T1000 (cell line): ENCODE data around the gene CDKL5.

Experiments used
- DNase-seq: peaks from one replicate; lab custom pipeline; 2025; ENCODE audit warnings: mixed read lengths; lab: John Stamatoyannopoulos, UW

CDKL5 gene

DNA sequence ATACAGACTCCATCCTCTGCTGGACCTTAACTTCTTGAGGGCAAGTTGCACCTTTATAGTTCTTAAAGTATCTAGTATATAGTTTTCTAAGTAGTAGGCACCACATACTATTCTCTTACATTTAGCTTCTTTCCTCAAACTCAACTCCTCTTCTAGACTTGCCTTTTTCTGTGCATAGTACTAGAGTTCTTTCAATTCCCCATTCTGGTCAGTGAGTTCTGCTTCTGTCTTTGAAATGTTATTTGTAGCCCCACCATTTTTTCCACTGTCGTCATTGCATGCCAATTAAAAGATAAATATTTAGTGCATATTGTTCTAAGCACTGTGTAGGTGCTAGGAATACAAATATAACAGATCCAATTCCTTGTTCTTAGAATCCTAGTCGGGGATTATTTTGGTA is 31.6 kb downstream of the CDKL5 start:
- no peak for DNase-seq

DNA sequence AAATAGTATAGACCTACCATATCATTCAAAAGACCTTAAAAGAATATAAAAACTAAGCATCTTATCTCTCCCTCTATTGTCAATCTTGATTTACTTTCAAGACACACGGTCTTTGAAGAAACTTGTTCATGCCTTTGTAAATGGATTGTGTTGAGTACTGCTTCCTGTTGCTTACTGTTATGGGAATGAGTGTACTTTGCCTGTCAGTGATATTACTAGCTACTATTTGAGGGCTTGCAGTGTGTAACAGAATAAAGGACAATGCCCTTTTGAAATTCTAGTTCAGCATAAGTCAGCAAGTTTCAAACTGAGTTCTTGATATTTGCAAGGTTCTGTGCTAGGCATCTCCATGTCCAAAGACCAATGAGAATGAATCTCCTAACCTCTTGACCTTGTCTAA is 36.0 kb downstream of the CDKL5 start:
- no peak for DNase-seq

DNA sequence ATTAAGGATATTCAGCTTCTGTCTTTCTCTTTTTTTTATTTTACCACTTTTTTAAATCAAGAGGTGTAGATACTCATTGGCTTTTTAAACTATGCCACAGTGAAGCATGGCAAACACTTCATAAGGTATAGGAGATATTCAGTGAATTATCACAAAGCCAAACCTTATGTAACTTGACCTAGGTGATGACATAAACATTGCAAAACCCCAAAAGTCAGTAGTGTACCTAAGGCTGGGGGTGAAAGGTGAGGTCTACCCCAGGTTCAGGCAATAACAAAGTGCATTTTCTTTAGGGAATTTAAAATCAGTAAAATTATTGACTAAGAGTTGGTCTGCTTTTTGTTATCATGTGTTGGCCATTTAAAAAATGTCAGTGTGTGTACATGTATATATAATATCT is 39.1 kb downstream of the CDKL5 start:
- no peak for DNase-seq

- DNase-seq: no peak
Measured at GRCh38 chrX:18465051-18465450, 39.6 kb downstream of the CDKL5 start.

DNA sequence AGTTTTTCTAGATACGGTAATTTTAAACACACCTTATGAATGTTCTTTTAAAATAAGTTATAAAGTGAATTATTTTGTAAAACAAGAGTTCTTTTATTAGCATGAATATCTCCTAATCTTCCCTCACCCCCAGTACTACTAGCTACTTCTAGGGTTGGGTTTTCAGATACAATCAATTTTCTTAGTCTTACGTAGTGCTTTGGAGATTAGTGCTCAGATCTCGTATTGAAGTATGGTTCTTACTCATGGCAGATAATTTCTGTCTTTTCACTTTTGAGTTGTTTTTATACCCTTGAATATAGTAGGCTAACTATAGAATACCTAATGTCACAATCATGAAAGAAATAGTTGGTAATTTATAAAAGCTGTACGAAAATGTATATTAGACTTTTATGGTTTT is 43.2 kb downstream of the CDKL5 start:
- no peak for DNase-seq

- no peak for DNase-seq
Measured at GRCh38 chrX:18471296-18471695, 45.9 kb downstream of the CDKL5 start.

DNA sequence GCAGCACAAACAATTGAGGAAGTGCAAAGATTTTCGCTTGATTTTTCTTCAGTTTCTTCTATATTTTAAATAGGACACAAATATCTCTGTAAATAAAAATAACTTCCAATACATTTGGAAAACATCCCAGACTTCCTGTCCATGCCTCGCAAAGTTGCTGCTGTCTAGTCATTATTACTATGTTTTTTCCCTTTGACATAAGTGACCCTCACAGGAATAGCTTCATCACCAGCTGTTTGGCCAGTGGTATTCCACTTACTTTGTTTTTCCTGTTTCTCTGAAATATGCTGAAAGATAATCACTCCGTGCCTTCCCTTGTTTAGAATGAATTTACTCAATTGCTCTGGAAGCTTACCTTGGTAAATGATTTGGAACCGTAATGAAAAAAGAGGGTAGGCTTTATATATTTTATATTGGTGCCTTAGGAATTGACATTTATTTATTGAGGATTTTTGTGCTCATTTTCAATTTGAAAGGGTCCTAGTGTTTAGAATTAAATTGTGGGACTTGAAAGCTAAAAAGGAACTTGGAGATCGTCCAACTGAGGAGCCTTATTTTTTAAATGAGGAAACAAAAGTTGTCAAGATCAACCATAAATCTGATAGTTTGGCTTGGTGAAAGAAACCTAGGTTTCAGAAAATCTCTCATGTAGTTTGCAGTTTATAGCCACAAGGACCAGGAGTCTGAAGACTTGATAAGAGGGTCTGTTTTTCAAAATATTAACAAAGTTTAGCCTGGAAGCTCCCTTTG is 65.6 kb downstream of the CDKL5 start:
- DNase-seq: no peak

DNA sequence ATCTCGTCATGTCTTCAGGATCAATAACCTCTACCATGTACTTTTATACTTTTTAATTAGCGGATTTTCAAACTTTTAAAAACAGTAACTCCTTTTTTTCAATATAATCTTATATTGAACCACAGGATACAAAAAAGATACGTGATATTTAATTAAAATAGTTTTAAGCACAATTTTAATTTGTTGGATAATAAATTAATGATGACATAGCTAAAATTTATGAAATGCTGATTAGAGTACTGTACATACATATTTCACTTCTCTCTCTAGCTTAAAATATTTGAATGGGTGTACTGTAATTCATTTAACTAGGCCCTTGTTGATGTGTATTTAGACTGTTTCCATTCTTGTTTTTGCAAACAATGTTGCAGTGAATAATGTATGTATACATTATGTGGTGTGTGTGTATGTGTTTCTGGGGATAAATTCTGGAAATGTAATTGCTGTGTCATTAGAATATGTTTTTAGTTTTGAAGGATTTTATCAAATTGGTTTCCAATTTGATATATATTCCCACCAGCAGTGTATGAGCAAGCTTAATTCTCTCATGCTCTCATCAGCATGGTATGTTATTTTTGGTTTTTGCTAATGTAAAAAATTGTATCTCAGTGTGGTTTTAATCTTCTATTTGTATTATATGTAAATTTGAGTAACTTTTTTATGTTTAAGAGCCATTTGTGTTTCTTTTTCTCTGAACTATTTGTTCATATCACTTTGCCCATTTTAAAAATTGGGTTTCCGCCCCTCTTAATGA is 66.4 kb downstream of the CDKL5 start:
- DNase-seq: no peak

GRCh38 chrX:18534949-18535348 is 109.5 kb downstream of the CDKL5 start:
- no peak for DNase-seq

DNA sequence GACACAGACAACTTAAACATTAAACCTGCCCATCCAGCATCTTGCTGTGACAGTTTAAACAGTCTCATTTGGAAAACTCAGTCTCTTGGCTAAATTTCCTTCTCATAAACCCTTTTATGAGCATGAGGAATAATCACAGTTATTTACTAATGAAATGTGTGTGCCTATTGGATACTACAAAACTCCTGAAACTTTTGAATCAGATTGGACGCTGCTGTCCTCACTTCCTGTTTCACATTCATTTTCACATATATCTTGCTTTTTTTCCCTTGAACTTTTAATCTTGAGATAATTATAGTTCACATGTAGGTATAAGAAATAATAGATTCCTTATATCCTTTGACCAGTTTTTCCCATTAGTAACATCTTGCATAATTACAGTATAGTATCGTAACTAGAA is 111.7 kb downstream of the CDKL5 start:
- DNase-seq: no peak

DNA sequence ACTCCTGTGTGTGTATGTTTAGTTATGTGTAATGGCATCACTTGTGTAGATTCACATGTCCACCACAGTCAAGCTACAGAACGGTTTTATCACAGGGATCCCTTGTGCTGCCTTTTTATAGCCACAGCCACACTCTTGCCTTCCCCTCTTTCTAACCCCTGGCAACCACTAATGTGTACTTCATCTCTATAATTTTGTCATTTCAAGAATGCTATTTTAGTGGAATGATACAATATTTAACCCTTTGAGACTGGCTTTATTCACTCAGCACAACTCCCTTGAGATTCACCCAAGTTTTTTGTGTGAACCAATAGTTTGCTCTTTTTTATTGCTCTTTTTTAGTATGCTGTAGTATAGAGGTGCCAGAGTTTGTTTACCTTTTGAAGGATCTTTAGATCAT is 112.1 kb downstream of the CDKL5 start:
- DNase-seq: no peak

DNA sequence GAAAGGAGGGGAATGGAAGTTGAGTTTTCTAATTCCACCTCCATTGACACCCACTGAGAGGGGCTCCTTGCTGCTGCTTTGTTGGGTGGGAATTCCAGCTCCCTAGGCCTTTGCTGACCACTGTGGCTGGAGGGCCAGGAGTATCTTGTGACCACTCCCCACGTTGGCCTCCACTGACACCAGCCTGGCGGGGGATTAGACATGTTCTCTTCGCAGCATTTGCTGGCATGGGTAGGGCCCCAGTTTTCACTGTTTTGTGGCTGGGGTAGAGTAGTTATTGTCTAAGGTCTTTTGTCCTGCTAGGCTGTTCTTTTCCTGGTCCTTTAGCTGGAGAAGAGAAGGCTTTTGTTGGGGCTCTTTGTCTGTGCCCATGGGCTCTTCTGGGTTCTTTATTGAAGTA is 116.7 kb downstream of the CDKL5 start:
- no peak for DNase-seq

GRCh38 chrX:18542905-18543304 is 117.5 kb downstream of the CDKL5 start:
- no peak for DNase-seq

- DNase-seq: no peak
Measured at GRCh38 chrX:18543738-18544137, 118.3 kb downstream of the CDKL5 start.

DNA sequence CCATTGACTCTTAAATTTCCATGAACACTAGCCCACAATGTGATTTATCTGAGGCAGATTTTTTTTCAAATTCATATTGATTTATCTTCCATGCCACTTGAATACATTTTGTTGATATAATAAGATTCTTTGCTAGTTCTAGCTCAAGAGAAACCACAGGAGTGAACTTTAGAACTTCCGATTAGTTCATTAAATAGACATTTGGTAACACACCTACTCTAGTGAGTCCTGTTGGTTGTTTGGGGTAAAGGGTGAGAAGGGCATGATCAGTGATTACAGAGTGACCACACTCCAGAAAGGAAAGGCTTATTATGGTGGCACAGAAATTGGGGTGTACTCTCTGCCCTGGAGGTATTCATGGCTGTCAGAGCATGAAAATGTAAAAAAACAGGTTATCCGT is 120.4 kb downstream of the CDKL5 start:
- no peak for DNase-seq

- no peak for DNase-seq
Measured at GRCh38 chrX:18548996-18549395, 123.6 kb downstream of the CDKL5 start.

DNA sequence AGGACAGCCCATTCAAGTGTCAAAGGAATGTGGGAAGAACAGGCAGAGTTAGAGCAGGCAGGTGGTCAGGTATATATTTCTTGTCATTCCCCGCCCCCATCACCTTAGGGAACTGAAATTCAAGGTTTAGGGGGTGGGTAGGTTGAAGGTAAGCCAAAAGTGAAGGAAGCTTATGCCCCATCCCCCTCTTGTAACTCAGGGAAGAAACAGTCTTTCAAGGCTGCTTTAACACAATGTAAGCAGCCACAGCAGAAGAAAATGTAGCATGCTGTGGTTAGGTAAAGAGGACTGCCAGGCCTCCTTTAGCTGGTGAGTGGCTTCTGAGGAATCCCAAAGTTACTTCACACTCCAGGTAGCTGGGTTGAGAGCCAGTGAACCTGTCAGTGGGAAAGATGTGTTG is 124.2 kb downstream of the CDKL5 start:
- DNase-seq: no peak

DNA sequence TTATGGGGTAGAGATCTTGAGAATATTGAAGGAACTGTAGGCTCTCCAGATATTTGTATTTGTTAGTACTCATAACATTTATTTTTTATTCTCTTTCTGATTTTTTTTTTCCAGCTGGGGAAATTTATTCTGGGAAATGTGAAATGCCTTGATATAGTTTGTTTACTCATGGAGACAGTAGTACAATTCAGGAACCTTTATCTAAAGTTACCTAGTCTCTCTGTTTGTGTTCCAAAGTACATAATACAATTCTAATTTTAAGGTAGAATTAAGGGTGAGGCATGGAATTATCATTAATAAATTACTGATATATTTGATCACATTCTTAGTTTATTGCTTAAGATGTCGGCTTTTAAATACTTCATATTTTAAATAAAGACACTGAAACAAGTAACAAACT is 132.5 kb downstream of the CDKL5 start:
- DNase-seq: no peak

GRCh38 chrX:18558799-18559198 is 133.4 kb downstream of the CDKL5 start:
- no peak for DNase-seq

- DNase-seq: no peak
Measured at GRCh38 chrX:18561020-18561419, 135.6 kb downstream of the CDKL5 start.

DNA sequence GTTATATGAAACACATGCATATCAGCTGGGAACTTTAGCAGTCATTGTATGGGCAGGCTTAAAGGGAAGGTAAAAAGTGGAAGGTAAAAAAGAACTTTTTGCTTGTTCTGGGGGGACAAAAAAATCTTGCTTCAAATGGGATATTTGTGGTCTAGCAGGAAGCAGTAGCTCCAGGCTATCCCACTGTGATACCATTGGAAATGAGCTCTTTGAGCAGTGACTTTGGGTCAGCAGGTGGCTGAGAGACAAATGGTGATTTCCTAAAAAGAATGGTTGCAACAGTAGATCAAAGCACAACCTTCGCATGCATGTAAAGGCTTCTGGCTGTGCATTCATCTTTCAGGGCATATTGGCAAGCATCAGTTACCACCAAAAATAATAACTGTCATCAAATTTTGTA is 140.3 kb downstream of the CDKL5 start:
- DNase-seq: no peak

DNA sequence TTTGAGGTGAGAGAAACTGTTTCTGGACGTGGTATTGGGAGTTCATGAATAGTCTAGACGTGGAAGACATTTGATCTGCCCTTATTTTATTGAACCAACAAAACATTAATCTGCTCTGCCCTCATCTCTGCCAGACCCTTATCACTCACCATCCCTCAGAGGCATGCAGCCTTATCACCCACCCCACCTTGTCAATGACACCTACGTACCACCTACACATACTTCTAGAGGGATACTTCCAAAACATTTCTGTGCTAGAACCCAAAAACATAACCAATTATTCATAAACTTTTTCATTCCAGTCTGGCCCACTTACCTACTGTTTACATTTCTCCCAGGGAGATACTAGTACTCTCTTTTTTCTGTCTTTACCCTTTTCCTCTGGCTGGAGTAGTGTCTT is 141.3 kb downstream of the CDKL5 start:
- DNase-seq: no peak

DNA sequence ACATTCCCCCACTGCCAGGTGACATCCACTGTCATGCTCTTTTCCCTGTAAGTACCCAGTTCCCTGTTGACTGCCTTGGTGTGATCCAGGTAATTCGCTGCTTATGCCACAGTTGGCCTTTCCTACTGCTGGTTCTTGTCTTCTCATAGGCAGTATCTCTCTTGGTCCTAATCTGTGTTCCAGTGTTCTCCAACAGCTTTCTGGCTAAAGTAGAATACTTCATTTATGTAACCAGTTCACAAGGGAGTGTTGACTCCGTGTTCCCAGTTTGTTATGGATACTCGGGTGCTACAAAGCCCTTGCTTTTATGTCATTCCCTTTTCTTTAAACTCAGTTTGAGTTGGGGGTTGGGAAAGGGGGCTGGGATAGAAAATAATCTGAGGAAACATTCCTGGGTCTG is 148.1 kb downstream of the CDKL5 start:
- DNase-seq: no peak

GRCh38 chrX:18574591-18574990 is 149.2 kb downstream of the CDKL5 start:
- DNase-seq: no peak
